GM18507 (cell line): Measurements from ENCODE around the gene EID3.
"Not testable (repeated sequence)": the region's sequence is repeated elsewhere in the genome, so short reads cannot be mapped to it uniquely, and the experiment has no call there.

Experiments
- DNase-seq: peaks from one replicate; pipeline ENCODE4 v3.0.0; 2011; ENCODE audit warnings: low read depth; ENCODE audit not compliant: insufficient read length; ENCODE audit errors: extremely low spot score
- FAIRE-seq: peaks from 2 replicates; lab custom pipeline; 2011; peaks lifted over from hg19 to GRCh38; lab: Jason Lieb, UNC

EID3 gene

GRCh38 chr12:104329707-104330532 lies 26.4 kb downstream of the EID3 start:
- DNase-seq, result no peak
- no peak for FAIRE-seq

- no peak for DNase-seq
- no peak for FAIRE-seq
Observed at GRCh38 chr12:104331376-104331775, 27.8 kb downstream of the EID3 start.

GRCh38 chr12:104332273-104332672 lies 28.7 kb downstream of the EID3 start:
- FAIRE-seq, DNase-seq: not testable (repeated sequence)

GRCh38 chr12:104333692-104334255 lies 30.2 kb downstream of the EID3 start:
- no peak for FAIRE-seq
- no peak for DNase-seq

- FAIRE-seq (no peak), DNase-seq (no peak)
Observed at GRCh38 chr12:104334581-104334980, 31.0 kb downstream of the EID3 start.

DNA sequence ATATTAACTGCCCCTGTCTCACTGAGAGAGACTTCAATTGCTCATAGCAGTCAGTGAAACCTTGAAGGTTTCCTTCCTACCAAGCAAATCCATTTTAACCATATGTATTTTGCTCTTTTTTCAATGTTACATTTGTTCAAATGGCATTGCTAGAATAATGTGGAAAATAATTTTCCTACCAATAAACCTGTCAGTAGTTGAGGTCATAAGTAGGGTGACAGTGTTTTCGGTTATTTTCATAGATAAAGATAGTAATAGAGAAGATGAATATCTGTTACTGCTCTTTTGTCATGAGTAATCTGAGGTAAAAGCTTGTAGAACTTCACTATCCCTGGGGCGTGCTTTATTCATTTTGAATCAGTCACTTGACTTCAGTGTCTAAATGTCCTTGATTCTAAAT lies 32.6 kb downstream of the EID3 start:
- FAIRE-seq, result no peak

GRCh38 chr12:104337030-104337558 lies 33.6 kb downstream of the EID3 start:
- no peak for DNase-seq
- no peak for FAIRE-seq

More for the DNA sequence above, 32.6 kb downstream of the EID3 start:
- DNase-seq, result no peak

GRCh38 chr12:104339663-104340062 lies 36.1 kb downstream of the EID3 start:
- no peak for DNase-seq
- no peak for FAIRE-seq

GRCh38 chr12:104340177-104340576 lies 36.6 kb downstream of the EID3 start:
- FAIRE-seq (no peak), DNase-seq (no peak)

DNA sequence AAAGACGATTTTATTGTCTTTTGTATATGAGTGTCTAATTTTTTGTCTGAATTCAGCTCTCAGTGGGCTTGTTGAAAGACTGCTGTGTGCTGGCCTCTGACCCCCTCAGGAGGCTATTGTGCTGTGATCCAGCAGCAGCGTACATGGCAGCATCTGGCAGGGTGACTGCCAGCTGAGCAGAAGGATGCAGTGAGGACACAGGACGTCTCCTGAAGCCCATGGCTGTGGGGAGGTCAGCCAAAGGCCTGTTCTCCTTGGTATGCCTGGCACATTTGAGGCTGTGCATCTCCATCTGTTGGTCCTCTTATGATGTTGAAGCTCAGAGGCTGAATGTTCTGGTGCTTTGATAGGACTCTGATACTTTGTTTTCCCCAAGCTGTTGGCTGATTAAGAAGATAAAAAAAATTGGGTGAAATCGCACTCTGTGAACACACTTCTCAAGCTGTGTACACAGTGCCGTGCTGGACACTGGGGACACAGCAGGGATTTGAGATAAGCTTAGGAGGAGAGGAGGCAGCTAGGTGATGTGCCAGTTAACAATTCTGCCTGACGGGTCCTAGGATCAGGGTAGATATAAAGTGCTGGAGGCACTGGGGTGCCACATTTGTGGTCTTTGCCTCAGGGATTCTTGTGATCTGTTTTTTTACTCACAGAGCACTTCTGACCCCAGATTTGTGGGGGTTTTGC lies 37.5 kb downstream of the EID3 start:
- DNase-seq, result no peak
- FAIRE-seq, result no peak

DNA sequence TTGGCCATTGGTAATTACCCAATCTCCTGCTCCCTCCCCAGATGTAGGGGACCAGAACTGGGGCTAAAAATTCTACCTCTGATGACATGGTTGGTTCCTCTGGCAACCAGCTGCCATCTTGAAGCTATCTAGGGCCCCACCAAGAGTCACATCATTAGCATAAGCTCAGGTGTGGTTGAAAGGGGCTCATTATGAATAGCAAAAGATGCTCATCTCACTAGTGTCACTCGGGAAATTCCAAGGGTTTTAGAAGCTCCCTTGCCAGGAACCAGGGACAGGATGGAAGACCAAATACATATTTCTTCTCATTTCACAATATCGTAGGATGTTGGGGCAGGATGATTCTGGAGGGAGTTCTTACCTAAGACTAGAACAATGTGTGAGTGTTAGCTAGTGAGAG lies 38.6 kb downstream of the EID3 start:
- DNase-seq (no peak), FAIRE-seq (no peak)

GRCh38 chr12:104342635-104343249 lies 39.2 kb downstream of the EID3 start:
- FAIRE-seq, result no peak
- no peak for DNase-seq

DNA sequence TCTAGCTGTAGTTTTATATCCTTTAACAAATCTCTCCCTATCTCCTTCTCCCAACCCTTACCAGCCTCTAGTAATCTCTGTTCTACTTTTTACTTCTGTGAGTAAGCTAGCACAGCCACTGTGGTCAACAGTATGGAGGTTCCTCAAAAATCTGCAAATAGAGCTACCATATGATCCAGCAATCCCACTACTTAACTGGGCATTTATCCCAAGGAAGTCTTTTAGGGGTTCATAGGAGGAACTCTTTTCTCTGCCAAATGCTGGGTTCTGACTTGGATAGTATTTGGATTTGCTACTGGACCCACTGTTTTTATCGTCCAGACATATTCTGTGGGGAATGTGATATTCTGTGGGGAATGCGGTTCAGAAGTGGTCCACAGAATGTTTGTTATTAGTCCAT lies 41.1 kb downstream of the EID3 start:
- no peak for DNase-seq
- FAIRE-seq, result no peak

- no peak for FAIRE-seq
- no peak for DNase-seq
Observed at GRCh38 chr12:104345234-104346066, 41.9 kb downstream of the EID3 start.

GRCh38 chr12:104347374-104348075 lies 44.0 kb downstream of the EID3 start:
- FAIRE-seq (no peak), DNase-seq (no peak)

DNA sequence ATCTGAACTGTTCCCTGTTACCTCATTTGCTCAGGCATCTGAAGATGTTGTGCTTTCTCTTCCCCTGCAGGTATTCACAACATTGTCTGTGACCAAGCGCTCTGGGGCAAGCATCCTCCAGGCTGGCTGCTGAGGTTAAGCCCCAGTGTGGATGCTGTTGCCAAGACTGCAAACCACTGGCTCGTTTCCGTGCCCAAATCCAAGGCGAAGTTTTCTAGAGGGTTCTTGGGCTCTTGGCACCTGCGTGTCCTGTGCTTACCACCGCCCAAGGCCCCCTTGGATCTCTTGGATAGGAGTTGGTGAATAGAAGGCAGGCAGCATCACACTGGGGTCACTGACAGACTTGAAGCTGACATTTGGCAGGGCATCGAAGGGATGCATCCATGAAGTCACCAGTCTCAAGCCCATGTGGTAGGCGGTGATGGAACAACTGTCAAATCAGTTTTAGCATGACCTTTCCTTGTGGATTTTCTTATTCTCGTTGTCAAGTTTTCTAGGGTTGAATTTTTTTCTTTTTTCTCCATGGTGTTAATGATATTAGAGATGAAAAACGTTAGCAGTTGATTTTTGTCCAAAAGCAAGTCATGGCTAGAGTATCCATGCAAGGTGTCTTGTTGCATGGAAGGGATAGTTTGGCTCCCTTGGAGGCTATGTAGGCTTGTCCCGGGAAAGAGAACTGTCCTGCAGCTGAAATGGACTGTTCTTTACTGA lies 44.9 kb downstream of the EID3 start:
- no peak for FAIRE-seq
- no peak for DNase-seq

- DNase-seq (no peak), FAIRE-seq (no peak)
Observed at GRCh38 chr12:104348994-104349494, 45.5 kb downstream of the EID3 start.
